Measurements from ENCODE around the gene GOLM1.
"Not testable (repeated sequence)": the region's sequence is repeated elsewhere in the genome, so short reads cannot be mapped to it uniquely, and the experiment has no call there.

The GOLM1 gene

GRCh38 chr9:86082870-86083269, 16.5 kb downstream of the GOLM1 start:
- no peak for DNase-seq

GRCh38 chr9:86079865-86080469, 19.4 kb downstream of the GOLM1 start:
- DNase-seq, result no peak

- no peak for DNase-seq
Observed at GRCh38 chr9:86079421-86079831, 19.9 kb downstream of the GOLM1 start.

- no peak for DNase-seq
Observed at GRCh38 chr9:86078731-86079130, 20.6 kb downstream of the GOLM1 start.

- no peak for DNase-seq
Observed at GRCh38 chr9:86077276-86077675, 22.1 kb downstream of the GOLM1 start.

GRCh38 chr9:86075132-86076109, 23.9 kb downstream of the GOLM1 start:
- no peak for DNase-seq

GRCh38 chr9:86073839-86074238, 25.5 kb downstream of the GOLM1 start:
- DNase-seq, result no peak

- DNase-seq, result no peak
Observed at GRCh38 chr9:86072394-86072877, 26.9 kb downstream of the GOLM1 start.

- no peak for DNase-seq
Observed at GRCh38 chr9:86069206-86069869, 30.0 kb downstream of the GOLM1 start.

GRCh38 chr9:86064220-86064619, 35.1 kb downstream of the GOLM1 start:
- DNase-seq, result no peak

- DNase-seq, result no peak
Observed at GRCh38 chr9:86062845-86063693, 36.3 kb downstream of the GOLM1 start.

GRCh38 chr9:86061972-86062739, 37.2 kb downstream of the GOLM1 start:
- no peak for DNase-seq

- no peak for DNase-seq
Observed at GRCh38 chr9:86057491-86057890, 41.9 kb downstream of the GOLM1 start.

- DNase-seq, result no peak
Observed at GRCh38 chr9:86054695-86055094, 44.7 kb downstream of the GOLM1 start.

- DNase-seq, result no peak
Observed at GRCh38 chr9:86052556-86053468, 46.5 kb downstream of the GOLM1 start.

- not testable (repeated sequence) for DNase-seq
Observed at GRCh38 chr9:86048018-86048742, 51.2 kb downstream of the GOLM1 start.

GRCh38 chr9:86047361-86047760, 52.0 kb downstream of the GOLM1 start:
- DNase-seq, result no peak

GRCh38 chr9:86046930-86047341, 52.4 kb downstream of the GOLM1 start:
- DNase-seq, result no peak

GRCh38 chr9:86046071-86046636, 53.2 kb downstream of the GOLM1 start:
- no peak for DNase-seq
